HL-60 (cell line): ENCODE data around the gene MYL10.

ENCODE experiments used
- DNase-seq, 2 experiments: peaks; one replicate each; pipeline ENCODE4 v3.0.0-alpha.2; 2010 to 2020; ENCODE audit warnings: low read depth in 1 of 2, low spot score in 1 of 2
- H3K27ac ChIP-seq: fragments of 250-450 bp; sonication (Bioruptor Pico); replicated peaks from 2 replicates; pipeline ENCODE4 v1.5.1; 2020; ENCODE audit warnings: mild to moderate bottlenecking, moderate library complexity
- H3K27me3 ChIP-seq: fragments of 250-450 bp; sonication (Bioruptor Pico); 2 replicates; pipeline ENCODE4 v1.5.1; 2021; ENCODE audit warnings: mild to moderate bottlenecking, moderate library complexity; ENCODE audit not compliant: insufficient read depth, poor library complexity, severe bottlenecking
- H3K4me3 ChIP-seq: replicated peaks from 2 replicates; pipeline ENCODE4 v1.5.1; 2011; ENCODE audit warnings: mild to moderate bottlenecking, control low read depth, low read length; ENCODE audit not compliant: insufficient read depth
- GABPA ChIP-seq: IDR thresholded peaks from 2 replicates; pipeline ENCODE4 v1.6.1; 2012; ENCODE audit warnings: low read depth
- POLR2AphosphoS5 ChIP-seq: IDR thresholded peaks from 2 replicates; pipeline ENCODE4 v1.6.1; 2012; ENCODE audit warnings: low read depth
- SPI1 ChIP-seq: IDR thresholded peaks from 2 replicates; pipeline ENCODE4 v1.6.1; 2012; ENCODE audit warnings: low read depth, mild to moderate bottlenecking, borderline replicate concordance
- TF ChIP-seq, protein P1 (sequence below): IDR thresholded peaks from 2 replicates; pipeline ENCODE4 v1.6.1; 2012; ENCODE audit warnings: low read depth; ENCODE audit not compliant: insufficient replicate concordance
- TF ChIP-seq, protein P2 (sequence below): IDR thresholded peaks from one replicate; pipeline ENCODE4 v1.5.1; 2011; ENCODE audit warnings: low read length, control low read depth, inconsistent platforms; ENCODE audit not compliant: insufficient read depth

Gene MYL10

DNA sequence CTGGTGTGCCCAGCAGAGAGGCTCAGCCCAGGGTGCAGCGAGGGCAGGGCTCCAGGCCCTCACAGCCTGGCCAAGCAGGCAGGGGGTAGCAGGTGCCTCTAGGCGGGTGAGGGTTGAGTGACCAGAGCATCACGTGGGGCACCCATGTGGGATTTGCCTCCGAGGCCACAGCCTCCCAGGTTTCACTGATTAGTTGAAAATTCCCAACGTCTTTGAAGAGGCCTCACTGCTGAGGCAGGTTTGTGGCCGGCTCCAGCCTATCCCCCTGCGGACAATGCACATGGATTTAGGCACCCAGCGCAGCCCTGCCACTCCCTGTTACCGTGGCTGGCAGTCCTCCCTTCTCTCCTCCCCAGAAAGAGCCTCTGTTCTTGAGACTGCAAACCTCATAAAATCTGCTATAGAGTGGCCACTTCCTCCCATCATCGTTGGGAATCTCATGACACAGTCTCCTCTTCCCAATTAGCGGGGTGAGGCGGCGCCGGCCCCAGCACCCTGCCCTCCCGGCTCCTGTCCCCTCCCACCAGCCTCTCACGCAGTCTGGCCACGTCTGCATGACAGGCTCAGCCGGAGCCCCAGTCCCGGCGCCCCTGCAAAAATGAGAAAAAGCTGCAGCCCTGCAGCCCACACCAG is 10.8 kb downstream of the MYL10 start:
- TF ChIP-seq POLR2AphosphoS5 = no peak
- TF ChIP-seq, protein P1, sequence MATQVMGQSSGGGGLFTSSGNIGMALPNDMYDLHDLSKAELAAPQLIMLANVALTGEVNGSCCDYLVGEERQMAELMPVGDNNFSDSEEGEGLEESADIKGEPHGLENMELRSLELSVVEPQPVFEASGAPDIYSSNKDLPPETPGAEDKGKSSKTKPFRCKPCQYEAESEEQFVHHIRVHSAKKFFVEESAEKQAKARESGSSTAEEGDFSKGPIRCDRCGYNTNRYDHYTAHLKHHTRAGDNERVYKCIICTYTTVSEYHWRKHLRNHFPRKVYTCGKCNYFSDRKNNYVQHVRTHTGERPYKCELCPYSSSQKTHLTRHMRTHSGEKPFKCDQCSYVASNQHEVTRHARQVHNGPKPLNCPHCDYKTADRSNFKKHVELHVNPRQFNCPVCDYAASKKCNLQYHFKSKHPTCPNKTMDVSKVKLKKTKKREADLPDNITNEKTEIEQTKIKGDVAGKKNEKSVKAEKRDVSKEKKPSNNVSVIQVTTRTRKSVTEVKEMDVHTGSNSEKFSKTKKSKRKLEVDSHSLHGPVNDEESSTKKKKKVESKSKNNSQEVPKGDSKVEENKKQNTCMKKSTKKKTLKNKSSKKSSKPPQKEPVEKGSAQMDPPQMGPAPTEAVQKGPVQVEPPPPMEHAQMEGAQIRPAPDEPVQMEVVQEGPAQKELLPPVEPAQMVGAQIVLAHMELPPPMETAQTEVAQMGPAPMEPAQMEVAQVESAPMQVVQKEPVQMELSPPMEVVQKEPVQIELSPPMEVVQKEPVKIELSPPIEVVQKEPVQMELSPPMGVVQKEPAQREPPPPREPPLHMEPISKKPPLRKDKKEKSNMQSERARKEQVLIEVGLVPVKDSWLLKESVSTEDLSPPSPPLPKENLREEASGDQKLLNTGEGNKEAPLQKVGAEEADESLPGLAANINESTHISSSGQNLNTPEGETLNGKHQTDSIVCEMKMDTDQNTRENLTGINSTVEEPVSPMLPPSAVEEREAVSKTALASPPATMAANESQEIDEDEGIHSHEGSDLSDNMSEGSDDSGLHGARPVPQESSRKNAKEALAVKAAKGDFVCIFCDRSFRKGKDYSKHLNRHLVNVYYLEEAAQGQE = no peak
- TF ChIP-seq GABPA = no peak
- TF ChIP-seq, protein P2, sequence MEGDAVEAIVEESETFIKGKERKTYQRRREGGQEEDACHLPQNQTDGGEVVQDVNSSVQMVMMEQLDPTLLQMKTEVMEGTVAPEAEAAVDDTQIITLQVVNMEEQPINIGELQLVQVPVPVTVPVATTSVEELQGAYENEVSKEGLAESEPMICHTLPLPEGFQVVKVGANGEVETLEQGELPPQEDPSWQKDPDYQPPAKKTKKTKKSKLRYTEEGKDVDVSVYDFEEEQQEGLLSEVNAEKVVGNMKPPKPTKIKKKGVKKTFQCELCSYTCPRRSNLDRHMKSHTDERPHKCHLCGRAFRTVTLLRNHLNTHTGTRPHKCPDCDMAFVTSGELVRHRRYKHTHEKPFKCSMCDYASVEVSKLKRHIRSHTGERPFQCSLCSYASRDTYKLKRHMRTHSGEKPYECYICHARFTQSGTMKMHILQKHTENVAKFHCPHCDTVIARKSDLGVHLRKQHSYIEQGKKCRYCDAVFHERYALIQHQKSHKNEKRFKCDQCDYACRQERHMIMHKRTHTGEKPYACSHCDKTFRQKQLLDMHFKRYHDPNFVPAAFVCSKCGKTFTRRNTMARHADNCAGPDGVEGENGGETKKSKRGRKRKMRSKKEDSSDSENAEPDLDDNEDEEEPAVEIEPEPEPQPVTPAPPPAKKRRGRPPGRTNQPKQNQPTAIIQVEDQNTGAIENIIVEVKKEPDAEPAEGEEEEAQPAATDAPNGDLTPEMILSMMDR = no peak
- TF ChIP-seq SPI1 = no peak
- no peak overlapping the region for H3K27ac ChIP-seq
- H3K4me3 ChIP-seq = no peak overlapping the region
- no peak for DNase-seq
- H3K27me3 ChIP-seq = no peaks in the 10 kb centered on the region

DNA sequence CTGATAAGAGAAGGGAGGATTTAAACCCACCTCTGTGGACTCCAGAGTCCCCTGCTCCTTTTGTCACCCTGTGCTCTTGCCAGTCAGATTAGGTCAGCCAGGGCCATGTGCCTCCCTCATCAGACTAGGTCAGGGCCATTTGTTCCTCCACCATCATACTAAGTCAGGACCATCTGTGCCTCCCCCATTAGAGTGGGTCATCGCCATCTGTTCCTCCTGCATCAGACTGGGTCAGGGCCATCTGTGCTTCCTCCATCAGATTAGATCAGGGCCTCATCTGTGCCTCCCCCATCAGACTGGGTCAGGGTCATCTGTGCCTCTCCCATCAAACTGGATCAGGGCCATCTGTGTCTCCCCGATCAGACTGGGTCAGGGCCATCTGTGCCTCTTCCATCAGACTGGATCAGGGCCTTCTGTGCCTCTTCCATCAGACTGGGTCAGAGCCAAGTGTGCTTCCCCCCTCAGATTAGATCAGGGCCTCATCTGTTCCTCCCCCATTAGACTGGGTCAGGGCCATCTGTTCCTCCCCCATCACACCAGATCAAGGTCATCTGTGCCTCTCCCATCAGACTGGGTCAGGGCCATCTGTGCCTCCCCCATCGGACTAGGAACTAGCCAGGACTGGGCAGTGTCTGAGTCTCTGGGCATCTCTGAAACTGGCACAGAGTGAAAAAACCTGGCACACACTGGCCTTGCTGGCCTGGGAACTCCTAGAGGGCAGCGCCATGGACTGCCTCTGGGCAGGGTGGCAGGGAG is 11.5 kb downstream of the MYL10 start:
- H3K27ac ChIP-seq = no peak overlapping the region
- no peak for DNase-seq
- no peaks in the 10 kb centered on the region for H3K27me3 ChIP-seq
- H3K4me3 ChIP-seq = no peak overlapping the region
- TF ChIP-seq GABPA = no peak

DNA sequence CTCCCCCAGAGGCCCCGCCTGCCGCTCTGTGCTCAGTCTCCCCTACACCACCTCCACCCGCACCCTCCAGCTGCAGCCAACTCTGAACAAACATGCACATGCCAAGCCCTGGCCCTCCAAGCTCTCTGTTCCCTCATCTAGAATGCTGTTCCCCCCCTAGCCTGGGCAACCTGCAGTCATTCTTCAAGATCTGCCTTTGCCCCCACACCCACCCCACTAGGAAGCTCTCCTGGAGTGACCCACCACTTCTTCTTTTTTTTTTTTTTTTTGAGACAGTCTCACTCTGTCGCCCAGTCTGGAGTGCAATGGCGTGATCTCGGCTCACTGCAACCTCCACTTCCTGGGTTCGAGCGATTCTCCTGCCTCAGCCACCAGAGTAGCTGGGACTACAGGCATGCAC is 13.7 kb downstream of the MYL10 start:
- Histone ChIP-seq H3K27ac (no peak overlapping the region), H3K4me3 (no peak overlapping the region), H3K27me3 (no peaks in the 10 kb centered on the region)
- DNase-seq = peak in 1 of 2 experiments; percentile 3
- TF ChIP-seq SPI1 (peak; percentile 64; the same call in 1 of the 2 replicates), GABPA (no peak), POLR2AphosphoS5 (no peak)

DNA sequence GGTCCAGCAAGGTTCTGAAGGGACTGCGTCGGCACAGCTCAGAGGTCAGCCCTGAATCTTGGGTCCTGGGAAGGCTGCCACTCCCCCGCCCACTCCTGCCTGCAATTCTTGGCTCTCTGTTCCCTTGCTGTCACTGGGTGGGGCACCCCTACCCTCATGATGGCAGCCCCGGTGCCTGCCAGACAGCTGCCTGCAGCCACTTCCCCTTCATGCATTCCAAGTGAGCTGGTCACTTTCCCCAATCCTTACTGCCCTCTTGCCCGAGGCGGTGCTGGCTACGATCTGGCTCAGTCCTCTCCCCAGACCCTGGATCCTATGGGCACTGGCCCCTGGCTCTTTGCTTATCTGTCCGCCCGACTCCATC is 14.2 kb downstream of the MYL10 start:
- TF ChIP-seq, protein P2 = no peak
- no peak for TF ChIP-seq POLR2AphosphoS5
- TF ChIP-seq GABPA = no peak
- TF ChIP-seq SPI1 = peak; percentile 52; the same call in 1 of the 2 replicates
- TF ChIP-seq, protein P1 = no peak
- Histone ChIP-seq H3K4me3 (no peak overlapping the region), H3K27me3 (no peaks in the 10 kb centered on the region), H3K27ac (no peak overlapping the region)
- no peak for DNase-seq
